GM12865 (cell line): Measurements from ENCODE around the gene INAVA.

ENCODE experiments used
- DNase-seq: peaks from one replicate; pipeline ENCODE4 v3.0.0; 2010; ENCODE audit warnings: low read depth
- H3K4me3 ChIP-seq: 2 replicates; pipeline ENCODE4 v1.5.1; 2011; ENCODE audit warnings: mild to moderate bottlenecking, low read depth, low read length, control low read depth
- CTCF ChIP-seq: IDR thresholded peaks from 2 replicates; pipeline ENCODE4 v1.5.1; 2011; ENCODE audit warnings: low read length, control low read depth, low read depth, inconsistent platforms; ENCODE audit not compliant: insufficient read depth; ENCODE audit errors: missing control alignments

INAVA gene

GRCh38 chr1:200938955-200939354 is 44.3 kb downstream of the INAVA start:
- DNase-seq = no peak
- no peak for TF ChIP-seq CTCF
- no peak overlapping the region for H3K4me3 ChIP-seq

GRCh38 chr1:200945111-200945510 is 50.4 kb downstream of the INAVA start:
- no peak for DNase-seq
- no peak for TF ChIP-seq CTCF

GRCh38 chr1:200947059-200947566 is 52.4 kb downstream of the INAVA start:
- DNase-seq = no peak
- H3K4me3 ChIP-seq = no peak overlapping the region
- TF ChIP-seq CTCF = no peak

More at GRCh38 chr1:200945111-200945510, 50.4 kb downstream of the INAVA start:
- no peak overlapping the region for H3K4me3 ChIP-seq

GRCh38 chr1:200949626-200950025 is 54.9 kb downstream of the INAVA start:
- no peak for DNase-seq
- TF ChIP-seq CTCF = no peak
- no peak overlapping the region for H3K4me3 ChIP-seq

- H3K4me3 ChIP-seq = no peak overlapping the region
- no peak for TF ChIP-seq CTCF
- no peak for DNase-seq
Observed at GRCh38 chr1:200951016-200951415, 56.3 kb downstream of the INAVA start.

GRCh38 chr1:200954434-200954833 is 59.7 kb downstream of the INAVA start:
- DNase-seq = no peak
- TF ChIP-seq CTCF = no peak
- H3K4me3 ChIP-seq = no peak overlapping the region

GRCh38 chr1:200958597-200958996 is 63.9 kb downstream of the INAVA start:
- no peak for DNase-seq
- no peak overlapping the region for H3K4me3 ChIP-seq
- no peak for TF ChIP-seq CTCF
